ENCODE data around the gene TUBB1. TPM values are rescaled to one million over a fixed set of nuclear protein-coding genes. Genes with fewer than 3 reads are reported as not detected.

The TUBB1 gene
- total and polyA plus RNA-seq, 2 of the 4 experiments (the other 2 are of a cell fraction), result not detected

DNA sequence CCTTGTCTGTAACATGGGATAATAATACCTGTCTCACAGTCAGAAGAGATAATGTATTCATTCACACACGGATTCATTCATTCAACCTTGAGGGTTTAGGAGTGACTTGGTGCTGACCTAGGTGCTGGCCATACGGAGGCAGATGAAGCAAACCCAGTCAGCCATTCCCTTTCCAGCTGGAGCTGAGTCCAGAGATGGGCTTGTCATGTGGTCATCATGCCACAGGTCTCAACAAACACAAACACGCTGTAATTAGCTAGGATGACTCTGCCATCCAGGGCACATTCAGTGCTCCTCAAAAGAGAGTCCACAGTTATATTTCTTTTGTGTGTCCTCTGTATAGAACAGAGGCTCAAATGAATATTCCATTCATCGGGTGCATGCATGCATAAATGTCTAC, 42.9 kb downstream of the TUBB1 start:
- Histone ChIP-seq H3K14ac (replicated peaks; ENCODE audit: low read depth, low read length) (no peak overlapping the region), H3K18ac (ENCODE audit: low read depth, low read length) (no peak overlapping the region), H4K20me1 (ENCODE audit: insufficient read depth, low read length) (no peaks in the 10 kb centered on the region), H2AK5ac (ENCODE audit: low read depth, low read length) (no peak overlapping the region), H3K9me1 (ENCODE audit: insufficient read depth, low read length) (no peaks in the 10 kb centered on the region), H3K4ac (ENCODE audit: low read depth, low read length) (no peak overlapping the region), H3K4me1 (ENCODE audit: control insufficient read depth, insufficient read depth, low read length) (peaks cover 2% of the 10 kb centered on the region; the same call in 1 of the 2 replicates), H3K9ac (ENCODE audit: low read depth, low read length) (no peak overlapping the region), H3K9me3 (ENCODE audit: control insufficient read depth, insufficient read depth, low read length) (no peaks in the 10 kb centered on the region), H3K27me3 (ENCODE audit: control insufficient read depth, insufficient read depth, low read length) (peaks cover 2% of the 10 kb centered on the region; the same call in 1 of the 2 replicates), H2BK5ac (ENCODE audit: low read depth, low read length, poor library complexity, severe bottlenecking) (no peak overlapping the region), H3K79me1 (ENCODE audit: low read depth in 1 of 2, low read length in 2 of 2) (no peaks in the 10 kb centered on the region), H2BK15ac (ENCODE audit: low read depth, low read length) (no peak overlapping the region), H3K23ac (ENCODE audit: low read depth, low read length) (no peak overlapping the region), H4K5ac (ENCODE audit: low read depth, low read length) (no peak overlapping the region), H3K27ac (ENCODE audit: insufficient read depth, low read length) (no peak overlapping the region), H4K8ac (ENCODE audit: low read depth in 2 of 2, low read length in 2 of 2) (no peak overlapping the region), H2AK9ac (replicated peaks; ENCODE audit: low read depth, low read length, poor library complexity) (no peak overlapping the region), H4K91ac (ENCODE audit: insufficient read depth, low read depth, low read length) (no peak overlapping the region), H2AFZ (replicated peaks; ENCODE audit: low read length, poor library complexity) (no peak overlapping the region), H3K56ac (ENCODE audit: extremely low read depth, insufficient read depth, low read length) (no peak overlapping the region), H3K4me2 (ENCODE audit: low read depth, low read length) (no peak overlapping the region), H2BK20ac (ENCODE audit: low read depth, low read length) (no peak overlapping the region), H3K4me3 (ENCODE audit: insufficient read depth, low read depth, low read length) (no peak overlapping the region), H3K36me3 (ENCODE audit: control insufficient read depth, insufficient read depth, low read length) (no peaks in the 10 kb centered on the region), H2BK120ac (ENCODE audit: low read depth, low read length) (no peak overlapping the region)
- dilution Hi-C loops (cut with HindIII; ENCODE audit: low sequenced_read_pairs, unreplicated experiment) (no loop called here), in situ Hi-C loops (cut with MboI; ENCODE audit: low sequenced_read_pairs) (no loop called here), intact Hi-C loops (cut with micrococcal nuclease) (no loop called here)
- CTCF ChIA-PET, result no interaction called here
- no peak for TF ChIP-seq MAZ (IDR thresholded peaks at IDR 0.05; ENCODE audit: borderline replicate concordance, low read depth, low read length)
- TF ChIP-seq CEBPB (IDR thresholded peaks at IDR 0.05; ENCODE audit: low read depth, low read length), result no peak
- TF ChIP-seq NFE2L2 (IDR thresholded peaks at IDR 0.05; ENCODE audit: low read depth, low read length), result no peak
- TF ChIP-seq MAFK (IDR thresholded peaks at IDR 0.05; ENCODE audit: low read depth, low read length), result no peak
- no peak for TF ChIP-seq BHLHE40 (IDR thresholded peaks at IDR 0.05; ENCODE audit: low read depth, low read length)
- TF ChIP-seq, protein P1, sequence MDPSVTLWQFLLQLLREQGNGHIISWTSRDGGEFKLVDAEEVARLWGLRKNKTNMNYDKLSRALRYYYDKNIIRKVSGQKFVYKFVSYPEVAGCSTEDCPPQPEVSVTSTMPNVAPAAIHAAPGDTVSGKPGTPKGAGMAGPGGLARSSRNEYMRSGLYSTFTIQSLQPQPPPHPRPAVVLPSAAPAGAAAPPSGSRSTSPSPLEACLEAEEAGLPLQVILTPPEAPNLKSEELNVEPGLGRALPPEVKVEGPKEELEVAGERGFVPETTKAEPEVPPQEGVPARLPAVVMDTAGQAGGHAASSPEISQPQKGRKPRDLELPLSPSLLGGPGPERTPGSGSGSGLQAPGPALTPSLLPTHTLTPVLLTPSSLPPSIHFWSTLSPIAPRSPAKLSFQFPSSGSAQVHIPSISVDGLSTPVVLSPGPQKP (IDR thresholded peaks at IDR 0.05; ENCODE audit: borderline replicate concordance, low read depth, low read length), result no peak
- TF ChIP-seq RCOR1 (IDR thresholded peaks at IDR 0.05; ENCODE audit: insufficient replicate concordance, low read length), result no peak
- no peak for TF ChIP-seq RFX5 (IDR thresholded peaks at IDR 0.05; ENCODE audit: low read depth, low read length)
- TF ChIP-seq, protein P2, sequence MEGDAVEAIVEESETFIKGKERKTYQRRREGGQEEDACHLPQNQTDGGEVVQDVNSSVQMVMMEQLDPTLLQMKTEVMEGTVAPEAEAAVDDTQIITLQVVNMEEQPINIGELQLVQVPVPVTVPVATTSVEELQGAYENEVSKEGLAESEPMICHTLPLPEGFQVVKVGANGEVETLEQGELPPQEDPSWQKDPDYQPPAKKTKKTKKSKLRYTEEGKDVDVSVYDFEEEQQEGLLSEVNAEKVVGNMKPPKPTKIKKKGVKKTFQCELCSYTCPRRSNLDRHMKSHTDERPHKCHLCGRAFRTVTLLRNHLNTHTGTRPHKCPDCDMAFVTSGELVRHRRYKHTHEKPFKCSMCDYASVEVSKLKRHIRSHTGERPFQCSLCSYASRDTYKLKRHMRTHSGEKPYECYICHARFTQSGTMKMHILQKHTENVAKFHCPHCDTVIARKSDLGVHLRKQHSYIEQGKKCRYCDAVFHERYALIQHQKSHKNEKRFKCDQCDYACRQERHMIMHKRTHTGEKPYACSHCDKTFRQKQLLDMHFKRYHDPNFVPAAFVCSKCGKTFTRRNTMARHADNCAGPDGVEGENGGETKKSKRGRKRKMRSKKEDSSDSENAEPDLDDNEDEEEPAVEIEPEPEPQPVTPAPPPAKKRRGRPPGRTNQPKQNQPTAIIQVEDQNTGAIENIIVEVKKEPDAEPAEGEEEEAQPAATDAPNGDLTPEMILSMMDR (conservative IDR thresholded peaks at IDR 0.05; ENCODE audit: low read depth, low read length), result no peak
- TF ChIP-seq SMC3 (IDR thresholded peaks at IDR 0.05; ENCODE audit: low read depth, low read length), result no peak
- TF ChIP-seq MXI1 (IDR thresholded peaks at IDR 0.05; ENCODE audit: borderline replicate concordance, low read depth, low read length), result no peak
- no peak for TF ChIP-seq CHD1 (IDR thresholded peaks at IDR 0.05; ENCODE audit: low read depth, low read length)
- TF ChIP-seq POLR2A (IDR thresholded peaks at IDR 0.05; ENCODE audit: low read depth, low read length), result no peak
- TF ChIP-seq RAD21 (IDR thresholded peaks at IDR 0.05; ENCODE audit: low read length), result no peak
- no peak for DNase-seq
- WGBS, 2 experiments (ENCODE audit: extremely low coverage in 2 of 2, insufficient read length in 1 of 2), result 100% methylated on average over 1 of the region's 4 CpGs; no CpG with 5 or more reads in 1 of the 2 experiments
- BruUV-seq (replicated peaks), result no TSS peak
- ATAC-seq (ENCODE audit: low read depth), result no peak
- POLR2A ChIA-PET (ENCODE audit: unreplicated experiment), result no interaction called here

Data from IMR-90 (cell line).